Activated CD8-positive, alpha-beta memory T cell treated with anti-CD3 and anti-CD28 coated beads for 36 hours (primary cell): Measurements from ENCODE around the gene HDAC4. TPM values are rescaled to one million over a fixed set of nuclear protein-coding genes. Genes with fewer than 3 reads are reported as not detected.
"Not testable (repeated sequence)": the region's sequence is repeated elsewhere in the genome, so short reads cannot be mapped to it uniquely, and the experiment has no call there.

Experiments
- CTCF ChIA-PET: fragments of 350-600 bp; sonication (Branson Sonifier 250); formaldehyde crosslinking; loops from one replicate; lab custom pipeline; 2021; ENCODE audit warnings: antibody characterized with exemption; lab: Charles Lee
- POLR2A ChIA-PET: fragments of 350-600 bp; sonication (Branson Sonifier 250); formaldehyde crosslinking; loops from one replicate; lab custom pipeline; 2021; ENCODE audit warnings: antibody characterized with exemption; lab: Charles Lee
- total RNA-seq, 2 experiments: library from RNA; stranded (reverse); gene quantifications; one replicate each; pipeline ENCODE4 v1.2.3, GENCODE V29; 2021

HDAC4 gene
- 10 to 100 TPM; 19.7 to 23.5 TPM for total RNA-seq

DNA sequence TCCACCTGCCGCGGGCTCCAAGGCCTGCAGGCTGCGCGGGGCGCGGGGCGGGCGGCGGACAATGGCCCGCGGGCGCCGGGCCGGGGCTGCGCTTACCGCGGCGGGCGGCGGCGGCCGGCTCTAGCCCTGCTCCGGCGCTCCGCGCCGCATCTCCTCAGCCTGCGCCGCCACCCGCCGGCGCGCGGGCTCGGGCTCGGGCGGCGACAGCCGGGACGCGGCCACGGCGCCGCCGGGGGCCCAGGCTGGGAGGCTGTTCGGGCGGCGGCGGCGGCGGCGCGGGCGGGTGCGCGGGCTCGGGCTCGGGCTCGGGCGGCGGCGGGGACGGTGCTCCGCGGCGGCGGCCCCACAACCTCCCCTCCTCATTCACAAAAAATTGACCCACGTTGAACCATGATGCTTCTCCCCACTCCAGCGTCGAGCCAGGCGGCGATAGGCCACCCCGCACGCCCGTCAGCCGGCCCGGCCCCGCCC lies at the start of gene HDAC4:
HDAC4 (minus strand) TSS at position 425 of the 471 bp plus-strand sequence. CDS start 48,321 bp downstream, outside the sequence.
- ChIA-PET POLR2A (interaction anchor here (0.6 to 1.0 kb wide), 8 partner anchors 20 to 184 kb away, joined by 3 to 9 read pairs (median 4); no protein-coding TSS in a partner anchor), CTCF (interaction anchor here (0.8 kb wide), 1 partner anchor 105 kb away, joined by 3 read pairs; no protein-coding TSS in a partner anchor)

DNA sequence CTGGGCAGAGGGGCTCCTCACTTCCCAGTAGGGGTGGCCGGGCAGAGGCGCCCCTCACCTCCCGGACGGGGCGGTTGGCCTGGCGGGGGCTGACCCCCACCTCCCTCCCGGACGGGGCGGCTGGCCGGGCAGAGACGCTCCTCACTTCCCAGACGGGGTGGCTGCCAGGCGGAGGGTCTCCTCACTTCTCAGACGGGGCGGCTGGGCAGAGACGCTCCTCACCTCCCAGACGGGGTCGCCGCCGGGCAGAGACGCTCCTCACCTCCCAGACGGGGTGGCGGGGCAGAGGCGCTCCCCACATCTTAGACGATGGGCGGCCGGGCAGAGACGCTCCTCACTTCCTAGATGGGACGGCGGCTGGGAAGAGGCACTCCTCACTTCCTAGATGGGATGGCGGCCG lies 48.6 kb upstream of the HDAC4 start:
- CTCF ChIA-PET, POLR2A ChIA-PET: not testable (repeated sequence)

DNA sequence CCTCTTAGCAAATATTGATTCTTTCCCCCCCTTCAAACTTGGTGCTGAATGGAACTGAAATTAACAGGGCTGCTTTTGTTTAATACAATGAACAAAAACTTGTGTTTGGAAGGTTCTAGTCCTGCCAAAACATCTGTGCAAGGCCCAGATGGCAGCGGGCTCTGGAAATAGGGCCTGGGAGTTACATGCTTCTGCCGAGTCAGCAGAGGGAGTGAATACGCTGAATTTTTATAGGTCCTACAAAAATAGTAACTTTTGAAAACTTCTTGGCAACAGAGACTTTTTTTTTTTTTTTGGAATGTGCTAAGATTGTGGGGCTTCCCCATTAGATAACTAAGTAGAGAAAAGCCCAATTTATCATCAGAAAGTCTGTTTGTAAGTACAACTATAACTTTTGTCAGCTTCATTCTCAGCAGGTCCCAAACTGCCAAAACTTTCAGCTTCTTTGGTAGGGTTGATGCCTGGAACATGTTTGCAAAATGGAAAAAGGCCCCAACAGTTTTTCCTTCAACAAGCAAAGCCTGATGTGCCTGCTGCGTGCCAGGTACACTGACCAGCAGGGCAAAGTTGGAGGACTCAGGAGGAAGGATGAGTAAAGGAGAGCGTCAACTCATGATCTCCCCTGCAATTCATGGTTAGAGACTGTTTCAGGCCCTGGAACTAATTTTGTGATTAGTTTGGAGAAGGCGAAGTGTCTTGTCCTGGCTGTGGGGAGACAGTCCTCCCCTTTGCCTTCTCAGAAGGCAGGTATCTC lies 45.1 kb upstream of the HDAC4 start:
- POLR2A ChIA-PET: no interaction called here
- CTCF ChIA-PET: no interaction called here

DNA sequence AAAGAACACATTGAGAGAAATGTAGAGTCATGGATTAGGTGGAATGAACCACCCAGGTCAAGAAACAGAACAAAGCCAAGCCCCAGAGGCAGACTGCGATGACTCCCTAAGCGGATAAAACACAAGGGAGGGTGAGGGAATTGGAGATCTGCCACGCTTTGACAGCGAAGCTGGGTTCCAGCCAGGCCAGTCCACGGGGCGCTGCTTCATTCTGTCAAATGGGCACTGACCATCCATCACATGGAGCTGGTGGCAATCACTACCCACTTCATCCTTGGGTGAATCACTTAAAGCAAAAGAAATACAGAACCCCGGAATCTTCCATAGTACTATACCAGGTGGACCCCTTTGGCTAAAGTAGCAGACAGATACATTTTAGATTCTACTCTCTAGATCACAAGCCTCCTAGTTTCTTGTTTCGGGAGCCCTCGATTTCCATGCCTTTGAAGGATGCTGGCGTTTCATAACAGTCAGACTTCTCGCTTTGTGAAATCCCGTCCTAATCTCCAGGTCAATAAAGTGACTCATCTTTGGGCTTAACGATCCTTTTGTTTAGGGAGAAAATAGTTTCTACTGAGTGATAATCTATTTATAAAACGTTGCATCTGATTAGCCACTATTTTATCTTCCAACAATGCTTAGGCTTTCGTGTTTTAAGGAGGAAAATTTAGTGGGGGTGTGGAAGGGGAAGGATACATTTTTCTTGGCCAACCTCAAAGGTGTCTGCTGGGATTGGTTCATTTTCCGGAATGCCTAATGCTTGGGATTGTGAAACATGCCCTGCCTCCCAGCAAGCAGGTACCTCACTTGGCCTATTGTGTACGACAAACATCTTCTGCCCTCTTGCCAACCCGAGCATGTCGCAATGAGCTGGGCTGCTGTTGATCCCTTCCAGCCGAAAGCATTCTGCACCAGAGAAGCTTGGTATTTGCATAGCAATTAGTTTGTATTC lies 44.1 kb upstream of the HDAC4 start:
- ChIA-PET POLR2A (no interaction called here), CTCF (no interaction called here)

DNA sequence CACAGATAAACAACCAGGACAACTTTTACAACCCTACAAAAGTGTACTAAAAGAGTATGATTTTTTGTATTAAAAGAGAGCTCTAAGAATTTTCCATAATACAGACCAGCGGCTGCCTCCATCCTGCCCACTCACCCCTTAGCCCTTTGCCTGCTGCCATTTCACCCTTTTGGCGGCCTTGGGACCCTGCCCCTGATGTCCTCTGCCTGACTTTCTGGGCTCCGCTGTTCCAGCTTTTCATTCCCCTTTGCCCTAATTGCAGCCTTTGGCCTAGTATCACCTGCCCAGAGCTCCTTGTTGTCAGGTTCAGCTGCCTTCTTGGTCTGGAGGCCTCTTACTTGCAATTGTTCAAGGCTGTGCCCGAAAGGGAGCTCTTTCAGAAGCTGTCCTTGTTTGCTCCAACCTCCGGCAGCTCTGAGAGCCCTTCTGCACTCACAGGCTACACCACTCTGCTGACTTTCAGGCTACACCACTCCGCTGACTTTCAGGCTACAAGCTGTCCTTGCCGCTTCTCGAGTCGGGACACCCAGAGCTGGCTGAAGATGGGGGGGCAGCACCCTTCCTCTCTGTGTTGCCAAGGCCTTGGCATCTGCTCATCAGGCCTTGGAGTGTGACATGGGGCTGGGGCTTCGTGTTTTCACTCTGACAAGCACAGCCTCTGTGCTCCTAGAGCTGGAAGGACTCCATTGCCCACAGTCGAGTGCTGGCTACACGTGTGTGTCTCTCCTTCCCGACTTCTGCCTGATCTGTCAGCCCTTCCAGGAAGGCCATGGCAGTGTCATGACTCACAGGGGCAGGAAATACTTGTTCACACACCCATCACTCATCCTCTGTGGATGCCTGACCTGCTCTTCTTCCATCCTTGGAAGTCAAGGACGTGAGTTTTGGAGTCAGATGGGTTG lies 43.1 kb upstream of the HDAC4 start:
- ChIA-PET POLR2A (no interaction called here), CTCF (interaction anchor here (1.2 kb wide), 1 partner anchor 12 kb away, joined by 3 read pairs; no protein-coding TSS in a partner anchor)

DNA sequence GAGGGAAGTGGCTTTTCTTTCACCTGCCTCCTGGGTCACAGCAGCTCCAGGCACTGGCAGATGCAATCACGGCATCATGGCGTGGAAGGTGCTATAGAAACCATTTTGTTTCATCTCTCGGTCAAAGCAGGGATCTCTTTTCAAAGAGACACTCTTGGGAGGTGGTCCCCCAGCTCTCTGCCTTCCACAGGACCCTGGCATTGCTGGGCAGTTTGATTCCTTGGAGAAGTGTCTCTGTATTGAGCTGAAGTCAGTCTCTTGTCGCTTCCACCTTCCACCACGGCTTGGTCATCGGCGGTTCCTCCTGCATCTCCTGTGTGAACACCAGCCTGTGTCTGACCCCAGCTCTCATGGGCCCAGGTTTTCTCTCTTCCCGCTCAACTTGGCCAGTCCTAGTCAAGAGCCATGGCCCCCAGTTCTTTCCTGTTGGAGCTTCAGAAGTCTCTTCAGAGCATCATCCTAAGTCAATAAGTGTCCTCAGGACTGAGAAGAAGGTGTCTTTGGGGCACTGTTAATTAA lies 42.3 kb upstream of the HDAC4 start:
- CTCF ChIA-PET: interaction anchor here (1.2 kb wide), 1 partner anchor 13 kb away, joined by 3 read pairs; no protein-coding TSS in a partner anchor
- POLR2A ChIA-PET: no interaction called here

DNA sequence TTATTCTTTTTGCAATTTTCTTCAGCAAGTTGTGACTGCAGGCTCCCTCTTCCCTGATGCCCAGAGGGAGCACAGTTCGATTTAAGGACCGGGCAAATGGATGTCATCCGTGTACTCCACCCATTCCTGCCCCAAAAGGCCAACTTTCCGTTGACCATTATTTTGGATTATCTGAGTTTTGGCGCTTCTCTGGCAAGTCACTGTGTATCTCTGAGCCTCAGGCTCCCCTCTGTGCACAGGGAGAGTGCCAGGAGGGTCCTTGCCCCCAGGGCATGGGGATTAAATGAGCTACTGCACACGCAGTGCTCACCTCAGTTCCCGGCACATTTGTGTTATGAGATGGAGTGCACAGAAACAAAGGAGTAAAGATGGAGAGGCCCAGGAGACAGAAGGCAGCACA lies 41.4 kb upstream of the HDAC4 start:
- ChIA-PET POLR2A (no interaction called here), CTCF (no interaction called here)

DNA sequence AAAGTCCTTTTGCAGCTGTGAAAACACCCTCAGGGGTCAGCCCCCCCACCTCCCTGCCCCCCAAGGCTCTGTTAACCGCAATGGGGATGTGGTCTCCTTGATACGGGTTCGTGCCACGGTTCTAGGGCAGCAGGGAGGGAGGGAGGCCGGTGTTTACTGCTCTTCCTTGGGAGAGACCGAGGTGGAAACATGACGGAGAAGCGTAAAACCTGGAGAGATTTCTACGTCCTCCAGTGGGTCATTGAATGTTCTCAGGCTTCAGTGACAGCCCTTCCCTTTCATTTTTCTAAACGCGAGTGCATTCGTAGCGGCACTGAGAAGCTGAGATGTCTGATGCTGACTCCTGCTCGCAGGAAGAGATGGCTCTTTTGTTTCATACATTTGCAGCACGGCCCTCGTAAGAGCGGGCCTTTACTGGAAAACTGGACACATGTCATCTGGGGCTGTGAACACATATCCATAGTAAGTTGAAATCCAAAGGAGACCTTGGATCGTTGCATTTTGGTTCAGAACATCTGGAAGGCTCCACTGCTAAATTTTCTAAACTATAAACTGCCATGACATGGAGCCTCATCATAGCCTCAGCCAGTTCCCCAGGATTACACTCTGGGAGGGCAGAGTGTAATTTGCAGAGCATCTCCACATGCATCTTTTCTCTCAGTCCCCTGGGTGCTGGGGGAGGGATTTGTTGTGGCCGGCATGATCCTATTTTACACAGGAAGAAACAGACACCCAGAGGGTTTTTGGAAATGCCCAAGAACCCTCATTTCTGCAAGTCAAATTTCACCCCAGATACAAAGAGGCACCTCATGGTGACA lies 40.6 kb upstream of the HDAC4 start:
- CTCF ChIA-PET: no interaction called here
- POLR2A ChIA-PET: no interaction called here

DNA sequence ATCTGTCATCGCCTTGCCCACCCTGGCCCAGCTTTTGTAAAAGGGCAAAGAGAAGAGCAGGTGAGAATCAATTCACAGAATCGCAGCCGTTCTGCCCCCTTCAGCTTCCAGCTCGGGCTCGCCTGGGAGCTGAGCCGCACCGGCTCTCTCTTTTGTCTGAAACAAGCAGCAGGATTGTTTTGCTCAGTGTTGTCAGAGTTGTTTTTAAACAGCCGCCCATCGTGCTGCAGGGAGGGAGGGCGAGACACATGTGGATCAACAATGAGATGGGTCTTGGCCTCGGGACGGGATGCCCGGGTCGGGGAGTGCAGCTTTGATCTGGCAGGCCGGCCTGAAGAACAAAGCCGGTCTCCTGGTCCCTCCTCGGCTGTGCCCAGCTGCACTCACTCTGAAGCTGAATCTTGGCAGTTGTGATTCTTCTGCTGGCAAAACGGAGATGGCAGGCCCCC lies 39.7 kb upstream of the HDAC4 start:
- ChIA-PET POLR2A (no interaction called here), CTCF (no interaction called here)

DNA sequence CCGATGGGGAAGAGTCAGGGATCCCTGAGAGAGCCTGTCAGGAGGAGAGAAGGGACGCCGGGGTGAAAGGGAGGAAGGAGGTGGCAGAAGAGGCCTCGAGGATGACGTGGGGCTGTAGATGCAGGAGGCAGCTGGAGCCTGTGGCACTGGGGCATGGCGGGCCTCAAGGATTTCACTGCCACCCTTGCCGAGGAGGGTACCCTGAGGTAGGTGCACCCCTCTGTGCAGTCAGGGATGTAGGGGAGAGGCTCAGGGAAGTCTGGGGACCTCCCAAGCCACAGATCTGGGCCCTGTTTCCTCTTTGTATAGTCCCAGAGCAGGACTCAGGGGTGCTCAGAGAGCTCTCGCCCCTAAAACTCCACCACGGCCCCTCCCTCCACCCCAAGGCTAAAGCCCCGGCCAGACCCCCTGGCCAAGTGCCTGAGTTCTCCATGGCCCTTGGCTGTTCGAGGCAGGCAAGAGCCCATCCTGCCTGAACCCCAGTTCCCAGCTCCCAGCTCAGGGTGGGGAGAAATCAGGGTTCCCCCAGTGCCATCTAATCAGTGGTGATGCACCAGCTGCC lies 39.0 kb upstream of the HDAC4 start:
- ChIA-PET CTCF (no interaction called here), POLR2A (no interaction called here)

DNA sequence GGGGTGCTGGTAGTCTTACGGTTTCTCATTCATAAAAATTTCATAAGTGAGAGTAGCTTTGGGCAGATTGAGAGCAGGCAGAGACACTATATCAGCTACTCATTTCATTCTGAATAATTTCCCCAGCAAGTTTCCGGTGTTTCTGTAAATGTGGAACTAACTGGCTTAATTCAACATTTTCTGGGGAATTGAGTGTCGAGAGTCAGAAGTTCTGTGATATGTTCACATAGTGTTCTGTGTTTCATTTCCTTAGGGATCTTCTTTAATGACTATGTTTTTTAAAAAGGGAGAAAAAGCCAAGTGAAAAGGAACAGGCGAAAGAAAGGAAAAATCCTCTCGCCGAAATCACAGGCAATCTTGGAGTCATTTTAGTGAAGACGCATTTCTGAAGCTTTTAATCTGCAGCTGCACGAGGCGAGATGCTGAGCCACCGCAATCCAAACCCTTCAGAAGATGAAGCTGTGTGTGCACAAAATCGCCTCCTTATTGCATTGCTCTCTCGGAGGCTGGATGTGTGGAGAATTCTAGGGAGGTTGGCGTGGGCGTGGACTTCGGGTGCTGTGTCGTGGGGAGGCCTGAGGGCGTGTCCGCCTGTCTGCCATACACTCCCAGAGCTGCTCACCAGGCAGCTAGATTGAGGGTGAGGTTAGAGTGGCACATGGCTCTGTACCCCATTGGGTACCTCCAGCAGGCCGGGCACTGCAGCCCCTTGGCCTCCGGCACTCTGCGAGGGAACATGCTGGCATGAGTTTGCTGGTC lies 38.4 kb upstream of the HDAC4 start:
- ChIA-PET POLR2A (no interaction called here), CTCF (no interaction called here)

DNA sequence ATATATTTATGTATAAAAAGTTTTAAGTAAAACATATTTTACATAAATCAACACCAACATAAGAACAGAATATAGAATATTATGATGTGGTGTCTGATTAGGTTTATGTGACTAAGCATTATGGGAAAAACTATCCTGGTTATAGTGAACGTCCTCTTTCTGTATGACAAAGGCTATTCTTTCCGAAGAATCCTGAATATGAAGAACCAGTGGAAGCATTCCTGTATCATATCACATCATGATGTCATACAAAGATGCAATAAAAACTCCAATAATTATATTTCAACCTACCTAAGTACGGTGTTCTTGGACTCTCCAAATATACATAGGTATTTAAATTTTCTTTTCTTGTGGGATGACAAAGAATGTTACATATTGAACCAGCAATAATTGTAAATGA lies 37.5 kb upstream of the HDAC4 start:
- CTCF ChIA-PET: no interaction called here
- POLR2A ChIA-PET: no interaction called here

DNA sequence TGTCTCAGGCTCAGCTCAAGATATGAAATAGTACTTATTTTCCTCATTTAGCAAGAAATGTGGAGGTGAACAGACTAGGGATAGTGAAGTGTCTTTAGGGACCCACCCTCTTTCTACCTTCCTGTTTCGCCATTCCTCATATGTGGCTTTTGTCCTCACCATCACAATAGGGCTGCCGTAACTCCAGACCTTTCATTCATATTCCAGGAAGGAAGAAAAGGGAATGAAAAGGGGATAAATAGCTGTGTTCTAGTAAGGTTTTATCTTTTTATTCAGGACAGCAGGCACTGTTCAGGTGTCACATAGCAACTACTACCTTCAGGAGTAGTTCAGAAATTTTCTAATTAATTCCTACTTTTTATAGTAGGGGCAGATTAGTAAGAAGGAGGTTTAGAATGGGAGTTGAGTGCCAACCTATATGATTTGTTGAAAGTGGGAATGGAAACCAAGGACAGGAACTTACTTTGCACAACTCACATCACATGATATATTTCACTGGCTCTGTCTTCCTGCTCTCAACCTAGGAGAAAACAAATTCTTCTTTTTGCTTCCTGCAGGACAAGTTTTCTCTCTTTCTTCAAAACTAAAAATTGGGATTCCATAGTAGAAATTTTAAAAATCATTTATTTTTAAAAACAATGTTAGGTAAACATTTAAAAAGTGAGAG lies 36.0 kb upstream of the HDAC4 start:
- ChIA-PET CTCF (no interaction called here), POLR2A (no interaction called here)

DNA sequence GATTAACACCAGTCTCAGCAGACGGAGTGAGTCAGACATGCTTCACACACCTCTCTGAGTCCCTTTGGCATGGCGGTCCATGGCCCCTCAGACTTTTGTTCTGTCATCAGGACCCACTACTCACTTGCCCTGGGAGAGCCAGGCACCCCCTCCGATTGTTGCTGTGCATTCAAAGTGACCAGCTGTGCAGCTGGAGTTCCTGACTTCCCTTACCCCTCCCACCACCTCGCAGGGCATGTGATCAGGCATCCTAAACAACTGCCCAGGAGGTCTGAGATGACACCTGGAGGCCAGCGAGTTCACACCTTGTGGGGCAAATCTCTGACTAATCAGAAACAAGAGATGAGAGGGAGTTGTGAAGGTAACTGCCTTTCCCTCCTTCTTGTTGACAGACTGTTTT lies 35.3 kb upstream of the HDAC4 start:
- ChIA-PET CTCF (no interaction called here), POLR2A (no interaction called here)

DNA sequence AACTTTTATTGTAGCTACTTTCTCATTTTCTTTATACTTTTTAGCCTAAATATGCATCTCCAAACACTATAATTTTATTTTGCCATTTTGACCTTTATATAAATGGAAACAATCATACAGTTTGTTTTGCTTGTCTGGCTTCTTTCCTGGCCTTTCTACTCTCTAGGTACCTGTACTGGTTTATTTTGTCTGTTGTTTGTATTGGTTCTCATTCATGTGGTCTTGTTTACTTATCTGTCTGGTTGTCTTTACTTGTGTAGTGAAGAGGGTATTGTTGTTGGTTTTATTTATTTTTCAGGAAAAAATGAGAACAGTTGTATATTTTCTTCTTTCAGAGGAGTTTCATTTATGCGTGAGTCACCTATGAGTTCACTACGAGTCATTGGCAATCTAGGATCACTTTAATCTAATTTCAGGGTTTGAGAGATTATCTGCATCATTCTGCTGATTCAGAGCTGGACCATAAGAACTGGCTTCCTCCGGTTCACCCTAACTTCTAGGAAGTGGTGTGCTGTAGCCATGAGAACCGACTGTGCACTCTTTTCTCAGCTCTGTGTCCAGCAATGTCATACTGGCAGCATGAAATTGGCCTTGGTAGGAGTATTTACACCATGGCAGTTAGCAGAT lies 33.1 kb upstream of the HDAC4 start:
- ChIA-PET POLR2A (no interaction called here), CTCF (no interaction called here)

DNA sequence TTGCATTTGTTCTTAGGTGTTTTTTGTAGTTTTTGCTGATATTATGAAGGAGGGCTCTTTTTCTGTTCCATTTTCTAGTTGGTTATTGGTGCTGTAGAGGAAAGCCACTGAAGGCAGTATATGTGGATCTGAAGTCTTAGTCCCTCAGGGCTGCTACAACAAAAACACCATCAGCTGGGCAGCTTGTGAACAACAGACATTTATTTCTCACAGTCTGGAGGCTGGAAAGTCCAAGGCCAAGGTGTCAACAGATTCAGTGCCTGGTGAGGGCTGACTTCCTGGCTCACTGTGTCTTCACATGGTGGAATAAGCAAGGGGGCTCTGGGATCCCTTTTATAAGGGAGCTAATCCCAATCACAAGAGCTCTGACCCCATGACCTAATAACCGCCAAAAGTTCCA lies 31.4 kb upstream of the HDAC4 start:
- ChIA-PET POLR2A (no interaction called here), CTCF (no interaction called here)
